Posterior cingulate gyrus (tissue), 11 donors: Measurements from ENCODE around the gene PROK2.

Experiments
- DNase-seq, 10 donors: peaks; one replicate each; pipeline versions ENCODE4 v3.0.0 to v3.0.0-alpha.2; 2020 to 2021; ENCODE audit warnings: mixed read lengths in 3 of 10
- intact Hi-C: fragments of 100-400 bp; cut with DNase I; formaldehyde crosslinking; loops from one replicate; pipeline ENCODE4 v1.15.1; 2023

Gene PROK2

GRCh38 chr3:71784914-71785531, at the start of gene PROK2:
Gene PROK2 (minus strand): TSS chr3:71785148. CDS start chr3:71785052, 96 bp downstream.
- intact Hi-C loops: no loop called here
- DNase-seq: peak in 2 of 10 donors; percentile 10 to 82

DNA sequence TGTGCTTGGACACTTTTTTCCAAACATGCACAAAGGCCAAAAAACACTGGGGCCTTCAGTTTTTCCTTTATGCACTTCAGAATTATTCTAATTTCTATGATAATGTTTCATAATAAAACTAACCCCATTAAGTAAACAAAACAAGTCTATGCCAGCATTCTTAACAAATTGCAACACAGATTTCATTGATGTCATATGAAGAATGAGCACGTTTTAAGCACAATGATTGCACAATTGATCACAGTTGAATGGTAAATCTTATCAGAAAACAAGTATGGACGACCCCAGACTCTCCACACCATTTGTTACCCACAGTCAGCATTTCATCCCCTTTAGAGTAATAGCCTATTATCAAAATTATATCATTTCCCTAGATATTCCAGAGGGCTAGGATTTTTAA, 46.7 kb upstream of the PROK2 start:
- intact Hi-C loops: no loop called here
- no peak for DNase-seq

DNA sequence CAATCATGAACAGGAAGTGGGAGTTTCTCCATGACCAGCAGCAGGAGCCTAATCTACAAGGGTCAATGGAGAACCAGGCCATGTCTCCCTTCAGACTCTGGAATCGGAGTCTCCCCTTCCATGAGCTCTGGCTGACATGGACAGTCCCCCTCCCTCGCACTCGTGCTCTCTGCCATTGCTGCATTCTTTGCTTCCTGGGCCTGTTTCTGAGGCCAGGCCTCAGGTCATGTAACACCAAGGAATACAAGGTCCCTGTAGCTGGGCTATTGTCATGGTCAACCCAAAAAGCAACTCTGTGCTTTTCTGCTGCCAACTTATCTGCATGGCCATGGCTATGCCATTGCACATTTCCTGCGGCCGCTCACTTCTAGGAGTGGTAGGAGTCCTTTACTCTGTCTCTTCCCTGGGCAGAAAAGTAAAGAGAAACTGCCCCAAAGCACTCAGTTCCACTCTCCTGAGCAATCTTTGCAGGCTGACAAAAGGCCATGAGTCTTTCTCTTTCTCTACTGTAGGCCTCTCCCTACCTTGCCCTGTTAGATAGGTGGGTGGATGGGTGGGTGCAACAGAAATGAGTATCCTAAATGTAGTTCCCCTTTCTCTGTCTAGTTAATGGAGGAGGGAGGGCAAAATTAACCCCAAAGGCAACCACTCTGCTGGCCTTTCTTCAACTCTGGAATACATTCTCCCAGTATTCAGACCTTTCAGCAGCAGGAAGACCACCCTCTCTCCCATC, 40.8 kb upstream of the PROK2 start:
- intact Hi-C loops: no loop called here
- DNase-seq: no peak

GRCh38 chr3:71821116-71821515, 36.2 kb upstream of the PROK2 start:
- intact Hi-C loops: no loop called here
- DNase-seq: no peak

GRCh38 chr3:71817262-71817661, 32.3 kb upstream of the PROK2 start:
- DNase-seq: no peak
- intact Hi-C loops: no loop called here

GRCh38 chr3:71816767-71817156, 31.8 kb upstream of the PROK2 start:
- DNase-seq: no peak
- intact Hi-C loops: no loop called here

- intact Hi-C loops: no loop called here
- DNase-seq: no peak
Measured at GRCh38 chr3:71815340-71816067, 30.6 kb upstream of the PROK2 start.

DNA sequence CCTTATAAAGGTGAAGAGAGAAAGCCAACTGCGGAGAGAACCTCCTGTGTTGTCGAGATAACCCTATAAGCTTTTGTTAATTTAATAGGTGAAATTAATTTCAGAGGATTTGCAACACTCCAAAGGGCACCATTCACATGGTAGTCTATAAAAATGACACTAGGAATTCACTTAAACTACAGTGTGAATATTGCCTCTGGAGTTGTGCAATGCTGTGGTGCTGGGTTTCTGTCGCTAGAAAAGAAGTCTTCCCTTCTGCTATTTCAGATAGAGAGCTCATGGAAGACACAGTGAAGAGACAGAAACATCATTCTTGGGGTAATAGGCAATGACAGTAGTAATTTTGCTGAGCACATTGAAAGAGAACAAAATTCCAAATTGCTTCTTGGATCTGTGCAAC, 28.8 kb upstream of the PROK2 start:
- DNase-seq: no peak
- intact Hi-C loops: no loop called here

DNA sequence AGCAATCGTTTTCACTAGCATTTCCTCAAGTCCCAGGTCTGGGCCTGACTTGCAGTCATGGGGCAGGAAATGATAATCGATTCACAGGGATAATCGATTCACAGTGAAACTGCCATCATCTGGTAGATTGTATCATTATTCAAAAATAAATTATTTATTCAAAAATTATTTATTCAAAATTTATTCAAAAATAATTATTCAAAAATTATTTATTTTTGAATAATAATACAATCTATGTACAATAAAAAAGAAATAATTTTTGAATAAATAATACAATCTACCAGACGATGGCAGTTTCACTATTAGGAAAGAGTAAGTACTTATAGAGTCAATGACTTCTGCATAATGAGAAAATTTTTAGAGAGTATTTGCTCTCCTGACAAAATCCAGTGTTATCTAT, 28.1 kb upstream of the PROK2 start:
- intact Hi-C loops: no loop called here
- no peak for DNase-seq

GRCh38 chr3:71810056-71810455, 25.1 kb upstream of the PROK2 start:
- DNase-seq: no peak
- intact Hi-C loops: no loop called here

GRCh38 chr3:71809321-71810026, 24.5 kb upstream of the PROK2 start:
- intact Hi-C loops: no loop called here
- DNase-seq: no peak

DNA sequence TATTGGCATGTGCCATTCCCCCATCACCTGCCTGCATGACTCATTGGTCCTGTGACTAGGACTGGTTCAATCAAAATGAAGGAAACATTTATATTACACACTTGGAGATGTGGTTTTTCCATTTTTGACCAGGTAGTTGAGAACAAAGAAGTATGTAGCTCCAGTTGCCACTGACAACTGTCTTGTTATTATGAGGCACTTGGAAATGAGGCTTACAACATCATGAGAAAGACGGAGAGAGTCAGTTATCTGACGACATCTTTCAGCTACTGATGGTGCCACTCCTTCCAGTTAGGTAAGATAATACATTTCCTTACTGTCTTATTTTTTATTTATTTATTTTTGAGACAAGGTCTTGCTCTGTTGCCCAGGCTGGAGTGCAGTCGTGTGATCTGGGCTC, 21.8 kb upstream of the PROK2 start:
- intact Hi-C loops: no loop called here
- no peak for DNase-seq

GRCh38 chr3:71805691-71806090, 20.7 kb upstream of the PROK2 start:
- DNase-seq: no peak
- intact Hi-C loops: no loop called here

DNA sequence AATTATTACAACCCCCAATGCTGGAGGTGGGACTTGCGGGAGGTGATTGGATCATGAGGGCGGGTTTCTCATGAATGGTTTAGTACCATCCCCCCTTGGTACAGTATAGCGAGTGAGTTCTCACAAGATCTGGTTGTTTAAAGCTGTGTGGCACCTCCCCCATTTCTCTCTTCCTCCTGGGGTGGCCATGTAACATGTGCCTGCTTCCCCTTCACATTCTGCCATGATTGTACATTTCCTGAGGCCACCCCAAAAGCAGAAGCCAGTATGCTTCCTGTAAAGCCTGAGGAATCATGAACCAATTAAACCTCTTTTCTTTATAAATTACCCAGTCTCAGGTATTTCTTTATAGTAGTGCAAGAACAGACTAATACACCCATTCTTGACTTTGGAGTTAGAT, 20.3 kb upstream of the PROK2 start:
- DNase-seq: no peak
- intact Hi-C loops: no loop called here

- DNase-seq: no peak
- intact Hi-C loops: no loop called here
Measured at GRCh38 chr3:71803248-71803647, 18.3 kb upstream of the PROK2 start.

DNA sequence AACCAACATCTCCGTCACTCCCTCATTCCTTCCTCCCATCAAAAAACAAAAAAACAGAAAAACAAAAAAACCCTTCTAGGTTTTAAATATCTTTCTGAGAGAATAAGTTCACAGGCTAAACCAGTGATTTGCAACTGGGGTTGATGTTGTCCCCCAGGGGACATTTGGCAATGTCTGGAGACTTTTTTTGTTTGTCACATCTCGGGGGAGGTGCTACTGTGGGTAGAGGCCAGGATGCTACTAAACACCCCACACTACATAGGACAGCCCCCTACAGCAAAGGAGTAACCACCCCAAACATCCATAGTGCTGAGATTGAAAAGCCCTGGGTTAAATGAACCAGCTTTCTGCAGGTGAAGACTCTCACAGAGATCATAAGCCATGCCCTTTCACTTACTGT, 17.0 kb upstream of the PROK2 start:
- intact Hi-C loops: no loop called here
- DNase-seq: no peak

- intact Hi-C loops: no loop called here
- no peak for DNase-seq
Measured at GRCh38 chr3:71800023-71800422, 15.1 kb upstream of the PROK2 start.

DNA sequence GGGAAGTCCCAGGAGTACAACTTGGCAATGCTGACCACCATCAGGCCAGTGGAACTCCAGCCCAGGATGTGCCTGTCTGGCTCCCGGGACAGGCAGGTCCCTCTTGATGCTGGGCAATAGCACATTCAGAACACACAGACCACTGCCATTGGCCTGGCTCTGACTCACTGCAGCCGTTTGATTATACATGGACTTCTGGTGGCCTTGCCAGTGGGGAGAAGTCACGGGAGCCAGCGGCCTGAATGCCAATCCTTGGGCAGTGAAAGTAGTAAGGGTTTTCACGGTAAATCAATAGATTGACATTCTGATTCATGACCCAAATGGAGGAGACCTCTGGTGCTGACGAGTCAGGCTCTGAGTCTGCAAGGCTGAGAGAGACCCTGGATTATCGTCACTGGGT, 12.5 kb upstream of the PROK2 start:
- peak in 1 of 10 donors; percentile 48 for DNase-seq
- intact Hi-C loops: no loop called here

GRCh38 chr3:71796290-71796689, 11.3 kb upstream of the PROK2 start:
- intact Hi-C loops: no loop called here
- no peak for DNase-seq

DNA sequence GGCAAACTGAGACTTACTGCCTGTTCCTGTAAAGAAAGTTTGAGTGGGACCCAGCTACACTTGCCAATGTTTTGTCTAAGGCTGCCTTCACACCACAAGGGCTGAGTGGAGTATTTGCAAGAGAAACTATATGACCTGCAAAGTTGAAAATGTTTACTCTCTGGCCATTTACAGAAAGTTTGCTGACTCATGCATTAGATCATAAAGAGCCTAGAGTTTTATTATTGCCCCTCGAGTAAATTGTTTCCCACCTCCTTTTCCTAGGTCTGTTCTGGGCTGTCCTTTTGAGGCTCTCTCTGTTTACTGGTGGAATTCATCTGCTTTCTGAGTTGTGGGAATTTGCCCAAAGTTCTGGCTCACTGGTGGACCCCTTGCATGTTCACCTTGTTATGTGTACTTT, 6.7 kb upstream of the PROK2 start:
- DNase-seq: no peak
- intact Hi-C loops: no loop called here

DNA sequence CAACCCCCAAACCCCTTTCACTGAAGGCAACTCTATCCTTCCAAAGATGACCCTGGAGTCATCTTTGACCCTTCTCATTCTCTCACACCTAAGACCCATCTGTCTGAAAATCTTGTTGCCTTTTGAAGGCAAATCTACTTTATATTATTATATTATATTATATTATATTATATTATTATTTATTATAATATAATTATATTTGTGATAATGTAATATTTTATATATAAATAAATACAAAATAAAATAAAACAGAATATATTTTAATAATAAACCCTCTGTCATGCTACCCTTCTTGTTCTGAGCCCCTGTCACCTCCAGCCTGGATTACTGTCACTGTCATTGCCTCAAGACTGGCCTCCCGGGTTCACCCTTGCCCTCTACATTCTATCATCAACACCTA, 5.0 kb upstream of the PROK2 start:
- intact Hi-C loops: no loop called here
- DNase-seq: no peak
